GM15510 (cell line): Measurements from ENCODE around the gene PRDM5.

Experiments
- POLR2A ChIP-seq: IDR thresholded peaks from 3 replicates; pipeline ENCODE4 v1.6.1; 2011; ENCODE audit warnings: borderline replicate concordance; ENCODE audit not compliant: insufficient read length; ENCODE audit errors: extremely low read depth

The PRDM5 gene

DNA sequence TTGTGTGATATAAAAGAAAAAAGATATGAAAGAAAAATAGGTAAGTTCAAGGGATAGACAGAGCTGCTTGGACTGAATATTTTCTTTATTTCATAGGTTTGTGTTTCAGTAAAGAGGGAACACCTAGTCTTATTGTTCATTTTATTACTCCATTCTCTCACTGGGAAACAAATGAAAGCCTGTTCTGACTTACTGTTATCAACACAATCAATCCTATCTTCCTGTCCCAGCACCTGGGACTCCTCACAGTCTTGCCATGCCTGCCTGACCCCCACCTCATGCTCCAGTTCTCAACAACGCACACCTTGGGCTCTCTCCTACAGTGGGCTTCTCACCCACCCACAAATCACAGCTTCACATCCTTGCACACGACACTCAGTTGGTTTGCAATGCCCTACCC lies 189.5 kb downstream of the PRDM5 start:
- TF ChIP-seq POLR2A: no peak

DNA sequence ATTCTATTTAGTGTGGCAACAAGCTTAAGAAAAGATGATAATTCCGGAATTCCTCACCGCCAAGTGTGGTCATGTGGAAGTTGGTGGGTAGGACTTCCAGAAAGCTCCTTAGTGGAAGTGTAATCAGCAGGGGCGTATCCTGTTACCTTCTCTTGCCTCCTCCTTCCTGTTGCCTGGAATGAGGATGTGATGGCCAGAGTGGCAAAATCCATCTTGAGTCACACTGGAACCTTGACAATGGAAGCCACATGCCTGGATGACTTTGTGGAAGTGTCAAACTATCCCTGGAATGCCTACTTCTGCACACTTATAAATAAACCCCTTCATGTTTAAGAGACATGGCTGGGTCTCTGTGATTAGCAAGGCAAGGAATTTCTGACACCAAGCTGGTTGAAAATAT lies 191.0 kb downstream of the PRDM5 start:
- TF ChIP-seq POLR2A: no peak

DNA sequence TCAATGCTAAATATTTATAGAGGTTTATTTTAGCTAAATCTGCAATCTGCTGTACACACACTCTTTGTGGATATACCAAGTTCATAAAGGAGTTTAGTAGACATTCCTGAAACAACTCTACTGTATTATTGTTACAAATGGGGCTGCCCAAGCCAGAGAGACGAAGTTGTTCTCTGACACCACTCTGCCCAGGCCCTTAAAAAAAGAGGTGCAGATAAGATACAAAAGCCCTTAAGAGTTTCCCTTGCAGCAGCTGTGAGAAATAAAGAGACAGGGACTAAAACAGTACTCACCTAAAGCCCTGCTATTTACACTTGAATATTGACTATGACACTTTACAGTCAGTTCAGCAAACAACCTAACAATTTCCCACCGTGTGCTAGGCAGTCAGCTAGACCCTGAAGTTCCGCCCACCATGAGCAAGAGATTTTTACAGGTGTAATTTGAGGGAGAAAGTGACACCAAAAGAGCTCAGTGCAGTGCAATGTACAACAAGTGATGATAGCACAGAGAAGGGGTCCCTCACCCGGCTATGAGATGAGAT lies 191.7 kb downstream of the PRDM5 start:
- no peak for TF ChIP-seq POLR2A

DNA sequence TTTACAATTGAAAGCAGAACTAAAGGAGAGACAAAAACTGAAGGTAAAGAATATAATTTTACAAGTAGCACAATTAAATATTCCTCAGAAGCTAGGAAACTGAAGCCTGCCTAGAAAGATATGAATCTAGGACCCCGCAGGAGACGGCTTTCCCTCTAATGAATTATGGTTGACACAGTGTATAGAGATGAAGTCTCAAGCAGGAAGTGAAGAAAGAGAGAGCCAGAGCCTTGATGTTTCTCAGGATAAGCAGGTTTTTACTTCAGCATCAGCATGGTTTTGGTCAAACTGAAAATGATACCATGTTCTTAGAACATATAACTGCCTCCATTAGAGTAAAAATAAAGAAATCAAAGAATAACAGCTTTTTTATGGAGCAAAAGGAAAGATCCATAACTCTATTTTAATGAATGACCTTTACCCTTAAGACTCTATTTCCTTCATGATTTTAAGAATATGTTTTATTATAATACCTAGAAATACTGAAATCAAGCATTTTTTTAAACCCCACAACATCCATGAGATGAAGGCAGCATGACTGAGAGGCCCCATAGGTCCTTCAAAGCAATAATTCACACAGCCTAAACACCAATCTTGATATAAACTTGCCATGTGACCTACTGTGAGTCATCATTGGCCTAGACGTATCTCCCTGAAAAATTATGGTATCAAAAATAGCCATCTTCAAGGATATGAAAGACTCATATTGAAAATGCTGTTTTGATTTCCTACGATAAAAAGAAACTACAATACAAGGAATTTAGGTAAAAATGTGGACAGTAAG lies 193.4 kb downstream of the PRDM5 start:
- no peak for TF ChIP-seq POLR2A

DNA sequence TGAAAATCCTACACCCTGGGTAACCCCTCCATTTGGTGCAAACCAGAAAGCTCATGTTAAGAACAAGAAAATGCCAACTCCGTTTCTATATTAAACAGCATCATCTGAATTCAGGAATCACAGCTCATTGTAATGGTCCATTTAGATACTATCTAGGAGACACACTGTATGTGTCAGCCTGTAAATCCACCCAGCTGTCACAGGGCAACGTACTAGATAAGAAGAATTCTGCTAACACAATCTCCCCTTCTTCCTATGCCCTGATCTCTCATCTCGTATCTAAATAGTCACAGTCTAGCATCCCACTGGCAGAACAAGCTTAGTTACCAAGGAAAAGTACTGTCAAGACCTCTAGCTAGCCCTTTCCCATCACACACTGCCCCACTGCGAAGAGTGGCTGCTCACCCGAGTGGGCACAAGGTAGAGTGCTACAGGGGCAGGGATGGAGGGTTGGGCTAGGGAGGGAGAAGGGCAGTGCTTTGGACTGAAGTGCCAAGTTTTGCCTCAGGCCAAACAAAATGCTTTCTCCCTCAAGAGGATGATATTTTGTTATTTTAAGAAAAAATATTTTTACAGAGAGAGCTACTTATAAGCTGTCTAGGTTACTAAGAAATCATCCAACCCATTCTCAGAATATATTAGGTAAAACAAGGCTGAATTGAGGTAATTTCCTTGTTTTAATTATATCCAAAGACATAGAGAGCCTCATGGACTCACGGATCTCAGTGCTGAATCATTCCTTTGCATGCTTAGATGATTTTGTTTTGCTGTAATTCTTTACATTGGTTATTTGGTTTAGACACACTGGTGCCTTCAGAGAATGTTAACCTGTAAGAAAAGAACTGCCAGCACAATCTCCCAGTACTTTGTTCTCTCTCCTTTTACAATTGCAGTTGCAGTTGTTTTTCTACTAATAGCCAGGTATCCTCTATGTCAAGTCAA lies 196.6 kb downstream of the PRDM5 start:
- TF ChIP-seq POLR2A: no peak

- no peak for TF ChIP-seq POLR2A
Measured at GRCh38 chr4:120724656-120725055, 197.9 kb downstream of the PRDM5 start.

DNA sequence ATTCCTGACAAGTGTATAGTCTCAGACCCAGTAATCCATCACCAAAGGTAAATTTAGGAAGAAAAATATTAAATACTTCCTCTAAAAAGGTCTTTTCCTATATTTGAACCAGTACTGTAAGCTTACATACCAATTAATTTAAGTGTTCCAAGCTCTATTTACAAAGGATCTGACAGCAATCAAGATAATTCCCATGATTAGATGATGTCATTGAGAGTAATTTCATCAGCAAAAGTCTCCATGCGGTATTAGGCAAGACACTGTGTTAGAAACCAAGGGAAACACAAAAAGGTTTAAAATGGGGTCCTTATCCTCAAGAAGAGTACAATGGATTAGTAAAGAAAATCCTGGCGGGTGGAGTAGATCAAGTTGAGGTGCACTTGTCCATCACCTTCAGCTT lies 198.5 kb downstream of the PRDM5 start:
- TF ChIP-seq POLR2A: no peak

DNA sequence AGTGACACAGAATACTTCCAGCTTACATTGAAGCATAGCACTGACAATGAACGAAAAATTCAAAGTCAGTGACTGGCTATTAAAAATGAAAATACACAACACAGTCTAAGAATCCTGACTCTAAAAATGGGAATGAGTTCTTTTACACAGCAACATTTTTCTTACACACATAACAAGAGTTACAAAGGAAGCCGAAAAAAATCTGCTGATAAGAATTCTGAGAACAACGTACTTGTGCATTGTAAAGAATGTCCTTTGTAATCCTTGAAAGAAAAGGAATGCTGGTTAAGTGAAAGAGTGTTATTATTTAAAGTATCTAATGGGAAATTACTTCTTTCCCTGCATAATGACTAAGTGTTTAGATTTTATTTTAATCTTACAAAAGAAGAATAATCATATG lies 199.4 kb downstream of the PRDM5 start:
- no peak for TF ChIP-seq POLR2A

GRCh38 chr4:120722655-120723054 lies 199.9 kb downstream of the PRDM5 start:
- TF ChIP-seq POLR2A: no peak

GRCh38 chr4:120720354-120720934 lies 202.1 kb downstream of the PRDM5 start:
- no peak for TF ChIP-seq POLR2A

DNA sequence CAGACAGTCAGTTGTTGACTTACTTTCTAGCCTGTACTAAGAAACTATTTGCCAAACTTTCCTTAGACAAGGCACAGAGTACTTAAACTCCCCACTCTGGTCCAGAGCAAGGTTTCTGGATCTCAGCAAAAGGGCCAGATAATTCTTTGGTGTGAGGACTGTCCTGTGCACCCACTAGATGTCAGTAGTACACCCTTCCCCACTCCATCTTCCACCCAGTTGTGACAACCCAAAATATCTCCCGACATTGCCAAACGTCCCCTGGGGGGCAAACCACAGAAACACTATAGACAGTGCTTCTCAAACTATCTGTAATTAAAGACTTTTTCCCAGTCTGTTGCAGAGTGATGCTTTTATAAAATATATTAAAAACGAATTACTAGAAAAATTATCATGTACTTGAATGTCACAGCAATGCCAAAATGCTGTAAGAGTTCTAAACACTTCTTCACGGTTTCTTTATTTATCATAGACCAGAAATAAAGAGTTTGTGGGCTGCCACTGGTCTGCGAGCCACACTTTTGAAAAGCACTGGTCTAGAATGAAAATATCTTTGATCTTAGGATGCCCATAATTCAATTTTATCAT lies 203.5 kb downstream of the PRDM5 start:
- no peak for TF ChIP-seq POLR2A

- TF ChIP-seq POLR2A: no peak
Measured at GRCh38 chr4:120716346-120716745, 206.2 kb downstream of the PRDM5 start.

- no peak for TF ChIP-seq POLR2A
Measured at GRCh38 chr4:120714417-120715010, 208.0 kb downstream of the PRDM5 start.

DNA sequence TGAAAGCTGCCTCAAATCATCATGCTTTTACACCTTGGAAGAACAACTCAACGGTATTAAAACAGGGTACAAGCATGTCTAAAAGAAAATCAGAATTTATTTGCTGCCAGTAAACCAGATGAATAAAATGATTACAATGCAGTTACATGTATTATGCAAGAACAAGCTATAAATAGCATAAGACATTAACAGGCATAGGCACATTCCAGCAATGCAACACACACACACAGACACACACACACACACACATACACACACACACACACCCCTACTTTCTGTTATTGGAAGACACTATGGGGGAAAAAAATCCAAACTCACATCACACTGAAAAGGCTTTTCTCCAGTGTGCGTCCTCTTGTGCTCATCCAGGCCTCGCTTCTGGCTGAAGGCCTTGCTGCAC lies 212.5 kb downstream of the PRDM5 start:
- TF ChIP-seq POLR2A: no peak
